Measurements from ENCODE around the gene USP3. TPM values are rescaled to one million over a fixed set of nuclear protein-coding genes. Genes with fewer than 3 reads are reported as not detected.

USP3 gene
- total RNA-seq, 4 donors from 2014 or later: 40.4 to 66.2 (median 56.0) TPM

DNA sequence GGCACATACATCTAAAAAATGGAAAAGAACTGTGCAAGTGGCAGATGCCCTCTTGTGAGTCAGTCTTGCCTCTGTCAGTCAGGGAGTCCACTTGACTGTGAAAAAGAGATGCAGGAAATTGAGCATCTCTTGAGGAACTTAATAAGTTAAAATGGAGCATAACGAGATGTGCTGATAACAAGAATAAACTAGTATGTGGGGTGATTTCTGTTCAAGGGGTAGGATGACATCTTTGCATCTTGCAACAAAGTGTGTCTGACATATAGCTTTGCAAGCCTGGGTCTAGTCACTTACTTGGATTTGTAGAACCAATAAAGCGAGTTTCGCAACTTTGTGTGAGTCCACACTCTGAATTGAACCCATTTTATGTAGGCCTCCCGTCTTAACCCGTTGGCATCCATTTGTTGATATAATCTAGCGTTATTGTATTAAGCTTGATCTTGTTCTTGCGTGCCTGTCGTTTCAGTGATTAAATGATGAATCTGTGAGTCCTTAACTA, 2.2 kb downstream of the USP3 start:
- no peak for DNase-seq (ENCODE audit: low spot score)
- TF ChIP-seq, protein P1, sequence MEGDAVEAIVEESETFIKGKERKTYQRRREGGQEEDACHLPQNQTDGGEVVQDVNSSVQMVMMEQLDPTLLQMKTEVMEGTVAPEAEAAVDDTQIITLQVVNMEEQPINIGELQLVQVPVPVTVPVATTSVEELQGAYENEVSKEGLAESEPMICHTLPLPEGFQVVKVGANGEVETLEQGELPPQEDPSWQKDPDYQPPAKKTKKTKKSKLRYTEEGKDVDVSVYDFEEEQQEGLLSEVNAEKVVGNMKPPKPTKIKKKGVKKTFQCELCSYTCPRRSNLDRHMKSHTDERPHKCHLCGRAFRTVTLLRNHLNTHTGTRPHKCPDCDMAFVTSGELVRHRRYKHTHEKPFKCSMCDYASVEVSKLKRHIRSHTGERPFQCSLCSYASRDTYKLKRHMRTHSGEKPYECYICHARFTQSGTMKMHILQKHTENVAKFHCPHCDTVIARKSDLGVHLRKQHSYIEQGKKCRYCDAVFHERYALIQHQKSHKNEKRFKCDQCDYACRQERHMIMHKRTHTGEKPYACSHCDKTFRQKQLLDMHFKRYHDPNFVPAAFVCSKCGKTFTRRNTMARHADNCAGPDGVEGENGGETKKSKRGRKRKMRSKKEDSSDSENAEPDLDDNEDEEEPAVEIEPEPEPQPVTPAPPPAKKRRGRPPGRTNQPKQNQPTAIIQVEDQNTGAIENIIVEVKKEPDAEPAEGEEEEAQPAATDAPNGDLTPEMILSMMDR (IDR thresholded peaks at IDR 0.05): no peak
- no peak for ATAC-seq (ENCODE audit: low FRiP score)

- no peak for ATAC-seq (ENCODE audit: low FRiP score)
- TF ChIP-seq, protein P1 (IDR thresholded peaks at IDR 0.05): no peak
- DNase-seq (ENCODE audit: low spot score): no peak
Observed at GRCh38 chr15:63507878-63508818, 3.8 kb downstream of the USP3 start.

DNA sequence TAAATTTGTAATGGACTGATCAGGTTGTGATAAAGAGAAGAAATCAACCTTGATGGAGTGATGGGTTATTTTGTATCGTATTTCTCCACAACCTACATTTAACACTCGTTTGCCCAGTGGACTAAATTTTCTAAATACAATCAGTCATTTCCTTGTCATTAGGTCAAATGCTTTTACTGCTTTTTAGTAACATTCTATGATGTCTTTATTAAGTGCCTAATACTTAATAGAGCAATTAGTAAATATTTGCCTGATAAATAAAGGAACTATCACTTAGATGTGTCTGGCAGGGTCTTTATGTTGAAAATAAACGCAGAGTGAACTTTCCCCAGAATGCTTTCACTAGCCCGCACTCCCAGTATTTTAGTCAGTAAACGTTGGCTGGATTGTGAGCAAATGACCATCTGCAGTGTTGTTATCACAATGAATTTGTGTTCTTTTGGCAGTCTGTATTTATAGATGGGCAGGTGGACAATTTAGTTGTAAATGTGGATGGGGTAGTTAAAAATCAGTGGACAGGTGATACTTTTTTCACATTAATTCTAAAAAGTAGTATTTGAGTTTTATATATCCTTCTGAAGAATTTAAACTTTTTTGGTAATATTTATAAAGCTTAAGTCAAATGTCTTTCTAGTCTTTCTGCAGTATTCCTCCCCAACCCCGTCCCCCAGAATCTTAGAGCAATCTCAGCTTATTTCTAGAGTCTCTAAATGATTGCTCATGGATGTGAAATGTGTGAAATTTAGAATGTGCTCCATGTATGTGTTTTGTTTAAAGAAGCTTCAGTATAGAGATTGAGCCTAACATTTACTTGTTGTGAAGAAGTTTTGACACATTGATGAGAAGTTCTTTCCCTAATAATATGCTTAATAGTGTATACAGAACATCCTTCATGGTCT, 4.9 kb downstream of the USP3 start:
- TF ChIP-seq, protein P1 (IDR thresholded peaks at IDR 0.05): no peak
- ATAC-seq (ENCODE audit: low FRiP score): no peak
- no peak for DNase-seq (ENCODE audit: low spot score)

DNA sequence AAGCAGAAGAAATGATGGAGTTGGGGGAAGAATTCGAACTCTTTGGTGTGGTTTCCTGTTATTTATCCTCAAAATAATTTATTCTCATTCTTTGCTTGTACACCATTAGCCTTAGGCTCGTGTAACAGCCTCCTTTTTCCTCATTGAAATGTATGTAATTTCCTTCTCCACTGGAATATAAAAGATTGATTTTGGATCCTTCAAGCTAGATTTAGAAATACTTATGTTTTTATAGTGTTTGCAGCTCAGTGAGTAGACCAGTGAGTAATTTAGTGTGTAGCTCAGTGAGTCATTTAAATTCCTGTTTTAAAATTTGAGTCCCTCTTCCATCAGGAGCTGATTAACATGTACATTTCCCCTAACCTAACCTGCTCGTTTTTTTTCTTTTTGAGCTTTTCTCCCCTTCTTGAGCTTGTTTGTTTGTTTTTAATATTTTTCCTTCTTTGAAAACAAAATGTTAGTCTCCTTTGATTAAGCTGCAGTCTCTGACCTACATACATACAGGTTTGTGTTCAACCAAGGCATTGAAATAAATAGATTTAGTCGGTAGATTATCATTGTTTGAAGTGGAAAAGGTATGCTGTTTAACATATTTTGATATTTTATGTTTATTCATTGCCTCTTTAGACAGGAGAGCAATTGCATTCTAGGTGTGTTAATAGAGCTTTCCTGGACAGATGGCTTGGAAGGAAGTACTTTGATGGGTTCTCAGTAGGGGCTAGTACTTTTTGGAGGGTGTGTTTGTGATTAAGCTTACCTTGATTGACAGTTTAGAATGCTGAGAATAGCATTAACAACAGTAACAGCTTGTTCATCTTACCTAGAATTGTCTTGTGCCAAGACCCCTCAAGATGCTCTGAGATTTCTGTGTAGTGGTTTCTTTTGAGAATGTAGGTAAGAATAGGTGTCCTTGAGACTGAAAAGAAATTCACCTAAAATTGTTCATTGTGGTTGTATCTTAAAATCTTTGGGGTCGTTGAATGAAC, 5.9 kb downstream of the USP3 start:
- ATAC-seq (ENCODE audit: low FRiP score) (peak; percentile 73), DNase-seq (ENCODE audit: low spot score) (no peak)
- TF ChIP-seq, protein P1 (IDR thresholded peaks at IDR 0.05): no peak

DNA sequence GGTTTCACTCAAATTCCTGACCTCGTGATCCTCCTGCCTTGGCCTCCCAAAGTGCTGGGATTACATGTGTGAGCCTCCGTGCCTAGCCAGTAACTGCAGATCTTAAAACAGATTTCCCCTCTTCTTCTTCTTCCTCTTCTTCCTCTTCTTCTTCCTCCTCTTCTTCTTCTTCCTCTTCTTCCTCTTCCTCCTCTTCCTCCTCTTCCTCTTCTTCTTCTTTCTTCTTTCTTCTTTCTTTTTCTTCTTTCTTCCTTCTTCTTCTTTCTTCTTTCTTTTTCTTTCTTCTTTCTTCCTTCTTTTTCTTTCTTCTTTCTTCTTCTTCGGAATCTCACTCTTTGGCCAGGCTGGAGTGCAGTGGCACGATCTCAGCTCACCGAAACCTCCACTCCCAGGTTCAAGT, 7.8 kb downstream of the USP3 start:
- ATAC-seq (ENCODE audit: low FRiP score) (no peak), DNase-seq (ENCODE audit: low spot score) (no peak)
- TF ChIP-seq, protein P1 (IDR thresholded peaks at IDR 0.05): no peak

DNA sequence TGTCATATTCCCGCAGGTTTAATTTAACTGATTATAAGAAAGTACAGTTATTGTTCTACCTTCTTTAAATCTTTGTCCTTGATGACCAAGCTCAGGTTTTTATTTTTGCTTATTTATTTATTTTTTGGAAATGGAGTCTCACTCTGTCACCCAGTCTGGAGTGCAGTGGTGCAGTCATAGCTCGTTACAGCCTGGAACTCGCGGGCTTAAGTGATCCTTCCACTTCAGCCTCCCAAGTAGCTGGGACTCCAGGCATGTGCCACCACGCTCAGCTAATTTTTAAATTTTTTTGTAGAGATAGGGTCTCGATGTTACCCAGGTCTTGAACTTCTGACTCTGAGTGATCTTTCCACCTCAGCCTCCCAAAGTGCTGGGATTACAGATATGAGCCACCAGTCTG, 8.9 kb downstream of the USP3 start:
- TF ChIP-seq, protein P1 (IDR thresholded peaks at IDR 0.05): no peak
- ATAC-seq (ENCODE audit: low FRiP score) (no peak), DNase-seq (ENCODE audit: low spot score) (no peak)

Data from omental fat pad (tissue), 4 donors.